GM23338 (cell line): ENCODE measurements around the gene RAB11FIP4. TPM values are rescaled to one million over a fixed set of nuclear protein-coding genes. Genes with fewer than 3 reads are reported as not detected.

ENCODE experiments used
- ATAC-seq: fragments of 200-7000 bp; cut with Tn5 transposase; 3 replicates; pipeline ENCODE4 v1.9.1; 2020
- DNase-seq: peaks from one replicate; pipeline ENCODE4 v3.0.0-alpha.2; 2015; ENCODE audit warnings: low spot score
- H2AFZ ChIP-seq: fragments of 200-600 bp; sonication (generic); 2 replicates; pipeline ENCODE4 v1.8.0; 2016; ENCODE audit warnings: antibody characterized with exemption, mild to moderate bottlenecking, moderate library complexity
- H3F3A ChIP-seq: fragments of 200-600 bp; sonication (generic); replicated peaks from 2 replicates; pipeline ENCODE4 v1.8.0; 2017; ENCODE audit warnings: antibody characterized with exemption, mixed run types, low read depth
- H3K27ac ChIP-seq: fragments of 200-600 bp; sonication (generic); 2 replicates; pipeline ENCODE4 v1.6.1; 2016; ENCODE audit warnings: low read depth
- H3K27me3 ChIP-seq: fragments of 200-600 bp; sonication (generic); 2 replicates; pipeline ENCODE4 v1.8.0; 2016; ENCODE audit warnings: mild to moderate bottlenecking, mixed run types, moderate library complexity; ENCODE audit not compliant: insufficient read depth
- H3K36me3 ChIP-seq: fragments of 200-600 bp; sonication (generic); 2 replicates; pipeline ENCODE4 v1.8.0; 2016; ENCODE audit warnings: mild to moderate bottlenecking; ENCODE audit not compliant: insufficient read depth
- H3K4me1 ChIP-seq: fragments of 200-600 bp; sonication (generic); 2 replicates; pipeline ENCODE4 v1.8.0; 2016; ENCODE audit warnings: mild to moderate bottlenecking, moderate library complexity; ENCODE audit not compliant: insufficient read depth
- H3K4me2 ChIP-seq: fragments of 200-600 bp; sonication (generic); 2 replicates; pipeline ENCODE4 v1.7.1; 2017; ENCODE audit warnings: mixed run types
- H3K4me3 ChIP-seq: fragments of 200-600 bp; sonication (generic); 2 replicates; pipeline ENCODE4 v1.6.1; 2016; ENCODE audit warnings: mixed run types
- H3K79me2 ChIP-seq: fragments of 200-600 bp; sonication (generic); replicated peaks from 2 replicates; pipeline ENCODE4 v1.8.0; 2017; ENCODE audit warnings: mild to moderate bottlenecking; ENCODE audit not compliant: insufficient read depth
- H3K9me2 ChIP-seq: fragments of 200-600 bp; sonication (generic); 2 replicates; pipeline ENCODE4 v1.8.0; 2017; ENCODE audit not compliant: insufficient read depth
- H4K20me1 ChIP-seq: fragments of 200-600 bp; sonication (generic); replicated peaks from 2 replicates; pipeline ENCODE4 v1.8.0; 2017; ENCODE audit warnings: mild to moderate bottlenecking; ENCODE audit not compliant: insufficient read depth
- H3K27ac Mint-ChIP-seq: 2 replicates; pipeline ENCODE4 v1.8.0; 2020; ENCODE audit warnings: inconsistent platforms, mild to moderate bottlenecking, moderate library complexity, mixed read lengths
- H3K27me3 Mint-ChIP-seq: 3 replicates; pipeline ENCODE4 v1.8.0; 2022; ENCODE audit warnings: low read depth, mild to moderate bottlenecking, moderate library complexity, mixed read lengths, inconsistent platforms; ENCODE audit not compliant: insufficient read depth, poor library complexity
- H3K36me3 Mint-ChIP-seq: 3 replicates; pipeline ENCODE4 v1.8.0; 2021; ENCODE audit warnings: low read depth, mild to moderate bottlenecking, inconsistent platforms, moderate library complexity, mixed read lengths
- H3K4me1 Mint-ChIP-seq: 3 replicates; pipeline ENCODE4 v1.8.0; 2020; ENCODE audit warnings: mild to moderate bottlenecking, inconsistent platforms, mixed read lengths
- H3K4me3 Mint-ChIP-seq: 3 replicates; pipeline ENCODE4 v1.8.0; 2021; ENCODE audit warnings: moderate library complexity, mild to moderate bottlenecking, inconsistent platforms, mixed read lengths
- H3K9me3 Mint-ChIP-seq: 3 replicates; pipeline ENCODE4 v1.8.0; 2020; ENCODE audit warnings: moderate library complexity, mild to moderate bottlenecking, inconsistent platforms, mixed read lengths
- ETS1 ChIP-seq: IDR thresholded peaks from 2 replicates; pipeline ENCODE4 v1.6.1; 2016; ENCODE audit warnings: antibody characterized with exemption
- EZH2phosphoT487 ChIP-seq: fragments of 200-600 bp; sonication (generic); IDR thresholded peaks from one replicate; pipeline ENCODE4 v1.8.1; 2018; ENCODE audit warnings: antibody characterized with exemption; ENCODE audit not compliant: unreplicated experiment
- JUNB ChIP-seq: IDR thresholded peaks from one replicate; pipeline ENCODE4 v1.6.1; 2016; ENCODE audit warnings: antibody characterized with exemption; ENCODE audit not compliant: unreplicated experiment
- REST ChIP-seq: IDR thresholded peaks from one replicate; pipeline ENCODE4 v1.6.1; 2018; ENCODE audit warnings: antibody characterized with exemption; ENCODE audit not compliant: unreplicated experiment
- STAT1 ChIP-seq: IDR thresholded peaks from one replicate; pipeline ENCODE4 v1.6.1; 2016; ENCODE audit warnings: antibody characterized with exemption; ENCODE audit not compliant: unreplicated experiment
- ZNF114 ChIP-seq: fragments of 250-450 bp; sonication (Bioruptor Pico); IDR thresholded peaks from 2 replicates; pipeline ENCODE4 v1.5.0; 2020; ENCODE audit warnings: mild to moderate bottlenecking, moderate library complexity
- ZNF331 ChIP-seq: fragments of 250-450 bp; sonication (Bioruptor Pico); IDR thresholded peaks from 2 replicates; pipeline ENCODE4 v1.5.0; 2020; ENCODE audit warnings: low read depth, mild to moderate bottlenecking, moderate library complexity
- polyA plus RNA-seq: library from polyadenylated mRNA; unstranded; fragments of >200 nt; fragmentation: Nextera tagmentation; extraction: Ambion mirVana; gene quantifications from 2 replicates; pipeline ENCODE4 v1.2.1, GENCODE V29; 2016
- total RNA-seq: library from RNA; depleted of rRNA; stranded (reverse); fragments of >200 nt; shearing (Covaris generic); gene quantifications from 2 replicates; pipeline ENCODE4 v1.2.3, GENCODE V29; 2014
- TF ChIP-seq, protein P1 (sequence below), 2 experiments: fragments of 200-600 bp in 1 of 2; sonication (generic) in 1 of 2; conservative IDR thresholded peaks; 2 replicates each; pipeline versions ENCODE4 v1.5.1 to v1.6.1; 2016 to 2017; ENCODE audit warnings: antibody characterized with exemption in 2 of 2, low read depth in 2 of 2, mild to moderate bottlenecking in 2 of 2, moderate library complexity in 1 of 2

RAB11FIP4 gene
- total and polyA plus RNA-seq, 2 experiments from 2014 or later: 26.0 to 65.6 TPM

- H3F3A ChIP-seq: no peaks in the 10 kb centered on the region
- no peak overlapping the region for H3K27ac ChIP-seq
- no peaks in the 10 kb centered on the region for H3K9me2 ChIP-seq
- H3K79me2 ChIP-seq: no peaks in the 10 kb centered on the region
- Mint-ChIP-seq H3K27me3 (peaks cover 6% of the 10 kb centered on the region), H3K4me1 (peaks cover 13% of the 10 kb centered on the region), H3K36me3 (no peaks in the 10 kb centered on the region), H3K9me3 (no peaks in the 10 kb centered on the region; the same call in 2 of the 3 replicates), H3K27ac (peak overlapping the region; percentile 89; the same call in 1 of the 2 replicates), H3K4me3 (no peak overlapping the region; the same call in 2 of the 3 replicates)
- H3K4me1 ChIP-seq: no peaks in the 10 kb centered on the region
- no peaks in the 10 kb centered on the region for H4K20me1 ChIP-seq
- ATAC-seq (peak; percentile 74), DNase-seq (no peak)
- no peak overlapping the region for H3K4me2 ChIP-seq
- H3K27me3 ChIP-seq: no peaks in the 10 kb centered on the region
- no peak overlapping the region for H3K4me3 ChIP-seq
- no peaks in the 10 kb centered on the region for H3K36me3 ChIP-seq
- no peak for TF ChIP-seq ZNF114 (CRISPR knock-in tag)
- no peak for TF ChIP-seq JUNB
- TF ChIP-seq EZH2phosphoT487: no peak
- TF ChIP-seq REST: no peak
- no peak overlapping the region; the same call in 1 of the 2 replicates for H2AFZ ChIP-seq
These were observed 40.6 kb downstream of the RAB11FIP4 start for GRCh38 chr17:31431852-31432658.

GRCh38 chr17:31433091-31433790 is 41.8 kb downstream of the RAB11FIP4 start:
- H3K9me3 Mint-ChIP-seq: no peaks in the 10 kb centered on the region; the same call in 2 of the 3 replicates
- peaks cover 6% of the 10 kb centered on the region for H3K27me3 Mint-ChIP-seq

More at GRCh38 chr17:31433091-31433790, 41.8 kb downstream of the RAB11FIP4 start:
- Histone ChIP-seq H4K20me1 (no peaks in the 10 kb centered on the region), H2AFZ (no peak overlapping the region), H3K4me1 (no peaks in the 10 kb centered on the region), H3K9me2 (no peaks in the 10 kb centered on the region), H3K4me3 (no peak overlapping the region), H3K27me3 (no peaks in the 10 kb centered on the region), H3K4me2 (no peak overlapping the region), H3K79me2 (no peaks in the 10 kb centered on the region), H3K27ac (no peak overlapping the region), H3K36me3 (no peaks in the 10 kb centered on the region), H3F3A (no peaks in the 10 kb centered on the region)
- peaks cover 13% of the 10 kb centered on the region for H3K4me1 Mint-ChIP-seq
- no peak overlapping the region for H3K4me3 Mint-ChIP-seq
- no peak for TF ChIP-seq REST
- TF ChIP-seq ZNF331 (CRISPR knock-in tag): no peak
- TF ChIP-seq STAT1: no peak
- no peak for TF ChIP-seq ETS1
- TF ChIP-seq EZH2phosphoT487: no peak
- TF ChIP-seq, protein P1, sequence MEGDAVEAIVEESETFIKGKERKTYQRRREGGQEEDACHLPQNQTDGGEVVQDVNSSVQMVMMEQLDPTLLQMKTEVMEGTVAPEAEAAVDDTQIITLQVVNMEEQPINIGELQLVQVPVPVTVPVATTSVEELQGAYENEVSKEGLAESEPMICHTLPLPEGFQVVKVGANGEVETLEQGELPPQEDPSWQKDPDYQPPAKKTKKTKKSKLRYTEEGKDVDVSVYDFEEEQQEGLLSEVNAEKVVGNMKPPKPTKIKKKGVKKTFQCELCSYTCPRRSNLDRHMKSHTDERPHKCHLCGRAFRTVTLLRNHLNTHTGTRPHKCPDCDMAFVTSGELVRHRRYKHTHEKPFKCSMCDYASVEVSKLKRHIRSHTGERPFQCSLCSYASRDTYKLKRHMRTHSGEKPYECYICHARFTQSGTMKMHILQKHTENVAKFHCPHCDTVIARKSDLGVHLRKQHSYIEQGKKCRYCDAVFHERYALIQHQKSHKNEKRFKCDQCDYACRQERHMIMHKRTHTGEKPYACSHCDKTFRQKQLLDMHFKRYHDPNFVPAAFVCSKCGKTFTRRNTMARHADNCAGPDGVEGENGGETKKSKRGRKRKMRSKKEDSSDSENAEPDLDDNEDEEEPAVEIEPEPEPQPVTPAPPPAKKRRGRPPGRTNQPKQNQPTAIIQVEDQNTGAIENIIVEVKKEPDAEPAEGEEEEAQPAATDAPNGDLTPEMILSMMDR (conservative IDR thresholded peaks at IDR 0.05; ENCODE audit: low read depth in 2 of 2): no peak
- TF ChIP-seq ZNF114 (CRISPR knock-in tag): no peak
- ATAC-seq: no peak
- DNase-seq: no peak
- no peak overlapping the region for H3K27ac Mint-ChIP-seq
- no peaks in the 10 kb centered on the region for H3K36me3 Mint-ChIP-seq
